IPS-NIHi7 (cell line): ENCODE measurements around the gene ZDHHC15.
"Not testable (repeated sequence)": the region's sequence is repeated elsewhere in the genome, so short reads cannot be mapped to it uniquely, and the experiment has no call there.

Experiments used
- DNase-seq: peaks from one replicate; pipeline ENCODE4 v3.0.0; 2012; ENCODE audit warnings: mixed read lengths; ENCODE audit errors: extremely low spot score

Gene ZDHHC15, protein sequence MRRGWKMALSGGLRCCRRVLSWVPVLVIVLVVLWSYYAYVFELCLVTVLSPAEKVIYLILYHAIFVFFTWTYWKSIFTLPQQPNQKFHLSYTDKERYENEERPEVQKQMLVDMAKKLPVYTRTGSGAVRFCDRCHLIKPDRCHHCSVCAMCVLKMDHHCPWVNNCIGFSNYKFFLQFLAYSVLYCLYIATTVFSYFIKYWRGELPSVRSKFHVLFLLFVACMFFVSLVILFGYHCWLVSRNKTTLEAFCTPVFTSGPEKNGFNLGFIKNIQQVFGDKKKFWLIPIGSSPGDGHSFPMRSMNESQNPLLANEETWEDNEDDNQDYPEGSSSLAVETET

DNA sequence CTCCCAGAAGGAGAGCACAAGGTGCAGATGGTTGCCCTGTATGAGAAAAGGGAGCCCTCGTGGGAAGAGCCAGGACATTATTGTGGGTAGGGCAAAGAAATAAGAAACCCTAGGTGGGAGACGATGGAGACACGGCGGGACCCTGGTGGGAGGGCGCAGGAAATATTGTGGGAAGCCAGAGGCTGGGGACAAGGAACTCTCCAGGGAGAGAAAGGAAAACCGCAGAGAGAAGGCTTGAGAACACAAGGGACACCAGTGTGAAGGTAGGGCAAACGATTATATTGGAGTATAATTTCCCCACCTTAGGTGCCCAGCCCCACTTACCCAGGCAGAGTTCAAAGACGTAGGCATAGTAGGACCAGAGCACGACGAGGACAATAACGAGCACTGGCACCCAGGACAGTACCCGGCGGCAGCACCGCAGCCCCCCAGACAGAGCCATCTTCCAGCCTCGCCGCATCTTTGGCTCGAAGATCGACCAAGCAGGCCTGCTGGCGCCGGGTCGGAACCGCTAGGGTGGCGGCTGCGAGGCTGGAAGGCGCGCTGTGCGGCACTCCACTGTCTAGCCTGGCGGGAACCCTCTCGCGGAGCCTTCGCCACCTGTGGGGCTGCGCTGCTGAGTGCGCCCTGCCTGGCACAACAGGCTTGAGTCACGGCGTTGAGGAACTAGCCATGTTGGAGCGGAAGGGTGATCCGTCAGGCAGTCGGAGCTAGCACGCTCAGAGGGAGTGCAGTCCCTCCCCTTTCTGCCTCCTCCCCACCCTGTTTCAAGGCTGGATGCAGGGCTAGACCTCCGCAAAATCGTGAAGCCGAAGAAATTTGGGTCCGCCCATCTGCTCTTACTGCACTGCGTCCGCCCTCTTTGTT is at the start of gene ZDHHC15:
TSS of gene ZDHHC15 (minus strand) at position 473 of the 867 bp plus-strand sequence. CDS start at position 460, 13 bp downstream.
- DNase-seq = peak; percentile 52

DNA sequence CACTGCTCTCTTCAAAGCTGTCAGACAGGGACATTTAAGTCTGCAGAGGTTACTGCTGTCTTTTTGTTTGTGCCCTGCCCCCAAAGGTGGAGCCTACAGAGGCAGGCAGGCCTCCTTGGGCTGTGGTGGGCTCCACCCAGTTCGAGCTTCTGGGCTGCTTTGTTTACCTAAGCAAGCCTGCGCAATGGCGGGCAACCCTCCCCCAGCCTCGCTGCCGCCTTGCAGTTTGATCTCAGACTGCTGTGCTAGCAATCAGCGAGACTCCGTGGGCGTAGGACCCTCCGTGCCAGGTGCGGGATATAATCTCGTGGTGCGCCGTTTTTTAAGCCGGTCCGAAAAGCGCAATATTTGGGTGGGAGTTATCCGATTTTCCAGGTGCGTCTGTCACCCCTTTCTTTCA is 37.7 kb upstream of the ZDHHC15 start:
- DNase-seq = not testable (repeated sequence)

DNA sequence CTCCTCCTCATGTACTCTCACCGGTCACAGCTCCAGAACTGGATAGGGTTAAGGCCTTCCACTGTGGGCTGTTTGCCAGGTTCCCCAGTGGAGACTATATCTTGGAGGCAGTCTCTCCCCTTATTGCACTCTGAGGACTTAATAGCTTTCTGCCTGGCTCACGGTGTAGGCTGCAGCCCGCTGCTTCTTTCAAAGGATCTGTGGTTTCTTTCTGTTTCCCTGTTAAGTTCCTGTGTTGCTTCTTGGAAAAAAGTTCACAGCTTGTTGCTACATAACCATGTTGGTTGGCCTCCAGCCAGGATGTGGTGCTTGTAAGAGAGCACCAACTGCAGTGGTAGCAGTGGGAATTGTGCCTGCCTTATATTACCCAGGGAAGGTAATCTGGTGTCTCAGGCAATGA is 24.9 kb upstream of the ZDHHC15 start:
- DNase-seq = no peak

DNA sequence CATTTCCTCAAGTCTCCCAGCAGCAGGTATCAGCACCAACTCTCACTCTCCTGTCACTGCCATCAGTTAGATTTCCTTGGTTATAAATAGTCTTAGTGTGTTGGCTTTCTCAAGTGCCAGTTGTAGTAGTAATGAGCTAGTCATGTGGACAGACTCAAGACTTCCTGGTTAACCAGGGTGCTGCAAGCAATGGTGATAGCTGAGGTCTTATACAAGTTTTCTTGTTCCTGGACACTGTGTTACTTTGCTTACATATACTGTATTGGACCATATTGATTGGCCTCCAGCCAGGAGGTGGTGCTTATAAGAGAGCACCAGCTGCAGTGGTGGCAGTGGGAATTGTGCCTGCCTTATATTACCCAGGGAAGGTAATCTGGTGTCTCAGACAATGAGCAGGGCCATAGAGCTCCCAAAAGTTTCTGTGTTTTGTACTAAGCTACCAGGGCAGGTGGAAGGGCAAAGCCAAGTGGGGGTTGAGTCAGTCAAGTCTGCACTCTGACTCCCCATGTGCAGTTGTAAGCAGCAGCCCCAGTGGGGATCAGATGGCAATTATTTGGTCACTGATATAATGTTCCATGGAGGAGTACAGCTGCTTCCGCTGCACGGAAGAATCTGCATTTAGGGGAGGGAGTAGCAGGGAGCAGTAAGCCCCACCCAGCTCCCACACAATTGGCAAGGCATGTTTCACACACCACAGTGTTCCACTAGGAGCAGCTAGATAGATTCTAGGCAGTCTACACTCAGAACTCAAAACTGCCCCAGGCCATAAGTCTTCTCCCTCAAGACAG is 24.1 kb upstream of the ZDHHC15 start:
- DNase-seq = no peak

DNA sequence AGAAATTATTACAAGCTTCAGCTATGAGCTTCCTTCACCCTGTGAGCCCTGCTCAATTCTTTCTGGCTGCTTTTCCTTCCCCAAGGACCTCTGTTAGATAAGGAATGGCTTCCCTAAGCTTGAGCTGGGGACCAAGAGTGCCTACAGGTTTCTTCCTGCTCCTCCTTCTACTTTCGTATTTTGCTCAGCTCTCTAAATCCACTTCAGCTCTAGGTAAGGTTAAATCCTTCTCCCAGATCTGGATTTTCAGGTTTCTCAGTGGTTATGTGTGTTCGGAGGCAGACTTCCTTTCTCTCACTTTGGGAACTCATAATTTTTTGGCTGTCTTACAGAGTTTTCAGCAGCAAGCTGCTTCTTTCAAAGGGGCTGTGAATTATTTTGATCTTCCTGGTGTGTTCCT is 21.9 kb upstream of the ZDHHC15 start:
- DNase-seq = no peak

DNA sequence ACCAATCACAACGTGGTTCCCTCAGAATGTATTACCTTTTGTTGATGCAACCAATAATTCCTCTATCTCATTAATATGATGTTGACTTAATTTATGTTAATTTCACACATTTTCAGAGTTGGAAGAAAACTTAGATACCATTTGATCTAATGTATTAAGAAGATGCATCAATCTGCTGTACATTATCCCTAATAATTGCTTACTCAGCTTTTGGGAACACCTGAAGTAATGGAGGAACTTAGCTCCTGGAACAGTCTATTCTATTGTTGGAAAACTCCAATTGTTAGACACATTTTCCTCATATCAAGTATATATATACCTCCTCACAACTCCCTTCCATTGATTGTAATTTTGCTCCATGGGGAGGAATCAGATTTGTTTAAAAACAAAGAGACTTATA is 38.9 kb downstream of the ZDHHC15 start:
- no peak for DNase-seq

DNA sequence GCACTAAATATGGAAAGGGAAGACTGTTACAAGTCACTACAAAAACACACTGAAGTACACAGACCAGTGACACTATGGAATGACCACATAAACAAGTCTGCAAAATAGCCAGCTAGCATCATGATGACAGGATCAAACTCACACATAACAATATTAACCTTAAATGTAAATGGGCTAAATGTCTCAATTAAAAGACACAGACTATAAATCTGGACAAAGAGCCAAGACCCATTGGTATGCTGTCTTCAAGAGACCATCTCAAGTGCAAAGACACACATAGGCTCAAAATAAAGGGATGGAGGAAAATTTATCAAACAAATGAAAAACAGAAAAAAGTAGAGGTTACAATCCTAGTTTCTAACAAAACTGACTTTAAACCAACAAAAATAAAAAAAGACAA is 61.1 kb downstream of the ZDHHC15 start:
- DNase-seq = not testable (repeated sequence)

DNA sequence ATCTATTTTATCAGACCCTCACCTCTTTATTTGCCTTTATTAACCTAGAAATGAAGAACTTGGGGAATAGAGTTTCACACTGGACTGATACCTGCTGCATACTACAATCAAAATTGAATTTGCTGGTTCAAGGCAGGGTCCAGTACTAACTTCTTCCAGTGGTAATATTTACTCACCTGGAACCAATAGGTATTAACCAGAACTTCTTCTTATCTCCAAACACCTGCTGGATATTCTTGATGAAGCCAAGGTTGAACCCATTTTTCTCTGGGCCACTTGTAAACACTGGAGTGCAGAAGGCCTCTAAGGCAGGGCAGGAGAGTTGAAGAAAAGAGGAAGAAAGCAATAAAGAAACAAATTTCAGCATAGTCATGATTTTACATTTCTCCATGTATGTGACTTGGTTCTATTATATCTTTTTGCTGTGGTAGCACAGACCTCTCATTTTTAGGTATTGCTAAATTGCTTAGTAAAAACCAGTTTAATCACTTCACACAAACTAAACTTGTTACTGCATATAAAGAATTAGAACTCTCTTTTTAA is 101.1 kb downstream of the ZDHHC15 start:
- DNase-seq = no peak

DNA sequence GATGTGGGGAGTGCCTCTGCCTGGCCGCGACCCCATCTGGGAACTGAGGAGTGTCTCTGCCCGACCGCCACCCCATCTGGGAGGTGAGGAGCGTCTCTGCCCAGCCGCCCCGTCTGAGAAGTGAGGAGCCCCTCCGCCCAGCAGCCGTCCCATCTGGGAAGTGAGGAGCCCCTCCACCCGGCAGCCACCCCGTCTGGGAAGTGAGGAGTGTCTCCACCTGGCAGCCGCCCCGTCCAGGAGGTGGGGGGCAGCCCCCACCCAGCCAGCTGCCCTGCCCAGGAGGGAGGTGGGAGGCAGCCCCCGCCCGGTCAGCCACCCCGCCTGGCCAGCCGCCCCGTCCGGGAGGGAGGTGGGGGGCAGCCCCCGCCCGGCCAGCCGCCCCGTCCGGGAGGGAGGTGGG is 115.7 kb downstream of the ZDHHC15 start:
- DNase-seq = not testable (repeated sequence)

DNA sequence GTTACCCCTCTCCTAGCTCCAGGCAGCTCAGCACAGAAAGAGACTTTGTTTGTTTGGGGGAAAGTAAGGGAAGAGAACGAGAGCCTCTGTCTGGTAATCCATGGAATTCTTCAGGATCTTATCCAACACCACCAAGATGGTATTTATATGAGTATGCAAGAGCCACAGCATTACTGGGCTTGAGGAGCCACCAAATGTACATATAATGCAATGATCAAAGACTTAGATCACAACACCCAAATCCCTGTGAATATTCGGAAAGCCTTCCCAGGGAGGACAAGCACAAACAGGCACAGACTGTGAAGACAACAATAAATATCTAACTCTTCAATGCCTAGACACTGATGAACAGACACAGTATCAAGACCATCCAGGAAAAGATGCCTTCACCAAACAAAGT is 132.4 kb downstream of the ZDHHC15 start:
- DNase-seq = no peak

DNA sequence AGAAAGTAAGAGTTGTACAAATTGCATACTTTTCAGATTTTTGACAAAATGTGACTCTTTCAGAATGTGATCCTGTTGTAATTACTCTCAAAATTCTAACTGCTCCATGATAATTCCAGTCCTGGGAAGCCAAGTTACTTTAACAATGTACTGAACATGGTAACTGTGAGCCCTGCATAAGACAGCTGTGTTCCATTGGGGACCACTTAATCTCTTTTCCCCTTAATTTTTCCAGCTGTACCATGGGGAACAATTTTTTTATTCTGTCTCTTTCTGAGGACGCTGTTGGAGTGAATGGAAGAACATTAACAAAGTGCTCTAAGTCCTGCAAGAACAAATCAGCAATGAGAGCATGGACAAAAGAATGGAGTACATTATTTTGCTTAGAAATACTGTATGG is 153.1 kb downstream of the ZDHHC15 start:
- no peak for DNase-seq

DNA sequence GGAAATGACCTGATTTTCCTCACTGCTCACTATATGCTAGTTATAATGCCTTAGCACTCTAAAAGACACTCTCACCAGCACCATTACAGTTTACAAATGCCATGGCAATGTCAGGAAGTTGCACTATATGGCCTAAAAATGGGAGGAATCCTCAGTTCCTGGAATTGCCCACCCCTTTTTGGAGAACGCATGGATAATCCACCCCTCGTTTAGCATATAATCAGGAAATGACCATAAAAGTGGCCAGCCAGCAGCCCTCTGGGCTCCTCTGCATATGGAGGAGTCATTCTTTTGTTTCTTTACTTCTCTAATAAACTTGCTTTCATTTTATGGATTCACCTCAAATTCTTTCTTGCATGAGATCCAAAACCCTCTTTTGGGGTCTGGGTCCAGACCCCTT is 156.0 kb downstream of the ZDHHC15 start:
- DNase-seq = no peak

DNA sequence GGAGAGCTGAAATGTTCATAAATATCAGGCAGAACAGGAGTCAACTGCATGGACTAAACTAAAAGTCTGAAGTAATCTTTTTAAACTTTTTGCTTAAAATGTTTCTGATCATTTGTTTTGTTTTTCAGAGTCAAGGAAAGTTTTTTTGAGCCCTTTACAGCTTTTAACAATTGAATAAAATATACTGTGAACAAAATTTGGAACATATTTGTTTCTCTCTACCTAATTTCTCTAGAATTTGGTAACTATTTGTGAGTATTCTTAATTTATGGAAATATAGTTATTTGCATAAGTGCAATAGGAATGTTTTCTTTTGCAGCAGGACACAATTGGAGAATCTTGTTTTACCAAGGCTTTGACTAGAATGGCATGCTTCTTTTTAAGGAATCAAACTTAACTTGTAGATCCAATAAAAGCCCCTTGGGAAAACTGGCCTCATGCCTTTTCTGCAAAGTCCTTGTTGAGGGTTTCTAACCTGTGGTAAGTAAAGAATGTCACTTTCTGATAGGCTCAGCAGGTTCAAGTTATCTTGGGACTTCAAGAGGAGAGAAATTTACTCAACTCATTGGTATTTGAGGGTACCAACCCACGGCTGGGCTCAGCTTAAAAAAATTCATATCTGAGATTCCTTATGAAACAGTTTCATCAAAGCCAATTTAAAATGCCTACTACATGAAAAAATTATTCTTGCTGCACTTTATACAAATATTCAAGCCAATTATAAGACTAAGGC is 157.4 kb downstream of the ZDHHC15 start:
- DNase-seq = no peak

DNA sequence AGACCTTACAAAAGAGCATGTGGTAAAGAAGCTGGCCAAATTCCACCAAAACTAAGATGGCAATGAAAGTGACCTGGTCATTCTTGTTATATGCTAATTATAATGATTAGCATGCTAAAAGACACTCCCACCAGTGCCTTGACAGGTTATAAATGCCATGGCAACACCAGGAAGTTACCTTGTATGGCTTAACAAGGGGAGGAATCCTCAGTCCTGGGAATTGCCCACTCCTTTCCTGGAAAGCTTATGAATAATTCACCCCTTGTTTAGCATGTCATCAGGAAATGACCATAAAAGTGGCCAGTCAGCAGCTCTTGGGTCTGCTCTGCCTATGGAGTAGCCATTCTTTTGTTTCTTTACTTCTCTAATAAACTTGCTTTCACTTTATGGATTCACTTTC is 161.0 kb downstream of the ZDHHC15 start:
- no peak for DNase-seq

DNA sequence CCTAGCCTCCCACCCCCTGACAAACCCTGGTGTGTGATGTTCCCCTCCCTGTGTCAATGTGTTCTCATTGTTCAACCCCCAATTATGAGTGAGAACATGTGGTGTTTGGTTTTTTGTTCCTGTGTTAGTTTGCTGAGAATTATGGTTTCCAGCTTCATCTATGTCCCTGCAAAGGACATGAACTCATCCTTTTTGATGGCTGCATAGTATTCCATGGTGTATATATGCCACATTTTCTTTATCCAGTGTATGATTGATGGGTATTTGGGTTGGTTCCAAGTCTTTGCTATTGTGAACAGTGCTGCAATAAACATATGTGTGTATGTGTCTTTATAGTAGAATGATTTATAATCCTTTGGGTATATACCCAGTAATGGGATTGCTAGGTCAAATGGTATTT is 174.2 kb downstream of the ZDHHC15 start:
- not testable (repeated sequence) for DNase-seq

DNA sequence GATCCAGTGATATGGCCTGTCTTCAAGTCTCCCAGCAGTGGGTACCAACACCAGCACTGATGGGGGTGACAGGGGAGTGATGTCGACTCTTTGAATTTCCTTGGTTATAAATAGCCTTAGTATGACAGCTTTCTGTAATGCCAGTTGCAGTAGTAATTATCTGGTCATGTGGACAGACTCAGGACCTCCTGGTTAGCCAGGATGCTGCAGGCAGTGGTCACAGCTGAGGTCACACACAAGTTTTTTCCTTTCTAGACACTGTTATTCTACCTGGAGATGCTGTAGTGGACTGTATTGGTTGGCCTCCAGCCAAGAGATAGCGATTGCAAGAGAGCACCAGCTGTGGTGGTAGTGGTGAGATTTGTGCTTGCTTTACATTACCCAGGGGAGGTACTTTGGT is 185.3 kb downstream of the ZDHHC15 start:
- DNase-seq = no peak

DNA sequence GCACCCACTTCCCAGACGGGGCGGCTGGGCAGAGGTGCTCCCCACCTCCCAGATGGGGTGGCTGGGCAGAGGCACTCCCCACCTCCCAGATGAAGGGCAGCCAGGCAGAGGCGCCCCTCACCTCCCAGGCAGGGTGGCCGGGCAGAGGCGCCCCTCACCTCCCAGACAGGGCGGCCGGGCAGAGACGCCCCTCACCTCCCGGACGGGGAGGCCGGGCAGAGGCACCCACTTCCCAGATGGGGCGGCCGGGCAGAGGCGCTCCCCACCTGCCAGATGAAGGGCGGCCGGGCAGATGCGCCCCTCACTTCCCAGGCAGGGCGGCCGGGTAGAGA is 187.7 kb downstream of the ZDHHC15 start:
- DNase-seq = no peak

DNA sequence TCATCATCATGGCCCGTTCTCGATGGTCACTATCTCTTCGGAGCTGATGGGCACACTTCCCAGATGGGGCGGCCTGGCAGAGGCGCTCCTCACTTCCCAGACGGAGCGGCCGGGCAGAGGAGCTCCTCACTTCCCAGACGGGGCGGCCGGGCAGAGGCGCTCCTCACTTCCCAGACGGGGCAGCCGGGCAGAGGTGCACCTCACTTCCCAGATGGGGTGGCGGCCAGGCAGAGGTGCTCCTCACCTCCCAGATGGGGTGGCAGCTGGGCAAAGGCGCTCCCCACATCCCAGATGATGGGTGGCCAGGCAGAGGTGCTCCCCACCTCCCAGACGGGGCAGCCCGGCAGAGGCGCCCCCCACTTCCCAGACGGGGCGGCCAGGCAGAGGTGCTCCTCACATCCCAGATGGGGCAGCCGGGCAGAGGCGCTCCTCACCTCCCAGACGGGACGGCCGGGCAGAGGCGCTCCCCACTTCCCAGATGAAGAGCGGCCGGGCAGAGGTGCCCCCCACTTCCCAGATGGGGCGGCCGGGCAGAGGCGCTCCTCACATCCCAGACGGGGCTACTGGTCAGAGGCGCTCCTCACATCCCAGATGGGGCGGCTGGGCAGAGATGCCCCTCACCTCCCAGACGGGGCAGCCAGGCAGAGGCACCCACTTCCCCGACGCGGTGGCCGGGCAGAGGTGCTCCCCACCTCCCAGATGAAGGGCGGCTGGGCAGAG is 188.3 kb downstream of the ZDHHC15 start:
- not testable (repeated sequence) for DNase-seq

DNA sequence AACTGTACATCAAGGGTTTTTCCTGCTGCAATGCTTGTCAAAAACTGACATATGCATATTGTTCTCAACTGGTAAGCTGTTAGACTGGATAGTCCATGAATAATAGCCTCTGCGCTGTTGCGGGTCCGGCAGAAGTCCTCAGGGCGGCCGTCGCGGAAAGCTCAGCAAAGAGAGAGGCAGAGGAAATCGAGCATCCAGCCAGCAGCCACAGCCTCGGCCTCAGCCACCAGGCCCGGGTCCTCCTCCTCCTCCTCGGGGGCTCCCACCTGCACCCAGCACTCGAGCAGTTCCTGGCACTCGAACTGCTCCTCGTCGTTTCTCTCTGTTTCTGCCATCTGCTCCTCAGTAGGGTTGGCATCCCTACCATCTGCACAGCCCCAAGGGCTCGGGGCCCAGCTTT is 195.2 kb downstream of the ZDHHC15 start:
- no peak for DNase-seq
